Fibroblast of the aortic adventitia (primary cell): Measurements from ENCODE around the gene MTA1. TPM values are rescaled to one million over a fixed set of nuclear protein-coding genes. Genes with fewer than 3 reads are reported as not detected.
A peak's percentile ranks its signal among the peaks of the same experiment; 100 is the strongest.

Source experiments
- DNase-seq: peaks from one replicate; pipeline ENCODE4 v3.0.0-alpha.2; 2010; ENCODE audit warnings: low read depth
- H3K4me3 ChIP-seq: 2 replicates; pipeline ENCODE4 v1.5.1; 2011; ENCODE audit warnings: low read depth, mild to moderate bottlenecking, control low read depth, low read length, moderate library complexity
- CTCF ChIP-seq: IDR thresholded peaks from 2 replicates; pipeline ENCODE4 v1.5.1; 2011; ENCODE audit warnings: mild to moderate bottlenecking, low read length, control low read depth, inconsistent platforms; ENCODE audit not compliant: insufficient read depth
- total RNA-seq: library from RNA; depleted of rRNA; stranded (reverse); fragments of >200 nt; gene quantifications from 2 replicates; pipeline ENCODE4 v1.2.3, GENCODE V29; 2012; ENCODE audit warnings: low replicate concordance

The MTA1 gene
- total RNA-seq, 1 donor = 44.4 TPM

GRCh38 chr14:105482486-105483110 lies 63.0 kb downstream of the MTA1 start:
- no peak for TF ChIP-seq CTCF
- no peak for DNase-seq
- no peak overlapping the region for H3K4me3 ChIP-seq

GRCh38 chr14:105483300-105484068 lies 63.9 kb downstream of the MTA1 start:
- no peak for DNase-seq
- no peak overlapping the region for H3K4me3 ChIP-seq
- no peak for TF ChIP-seq CTCF

GRCh38 chr14:105484069-105484996 lies 64.7 kb downstream of the MTA1 start:
- peak; percentile 48 for DNase-seq
- H3K4me3 ChIP-seq = no peak overlapping the region
- TF ChIP-seq CTCF = no peak

- H3K4me3 ChIP-seq = no peak overlapping the region
- TF ChIP-seq CTCF = no peak
- DNase-seq = no peak
These were observed 65.4 kb downstream of the MTA1 start for GRCh38 chr14:105484997-105485393.

GRCh38 chr14:105485739-105486162 lies 66.1 kb downstream of the MTA1 start:
- no peak for DNase-seq

More at GRCh38 chr14:105485739-105486162, 66.1 kb downstream of the MTA1 start:
- H3K4me3 ChIP-seq = no peak overlapping the region
- TF ChIP-seq CTCF = no peak
